K562 (cell line): ENCODE measurements around the gene SFN. TPM values are rescaled to one million over a fixed set of nuclear protein-coding genes. Genes with fewer than 3 reads are reported as not detected.

ENCODE experiments used
- ATAC-seq: fragments of 200-7000 bp; cut with Tn5 transposase; 3 replicates; pipeline ENCODE4 v1.9.1; 2020; ENCODE audit warnings: moderate library complexity
- BruUV-seq: library from RNA; stranded (reverse); fragments of 400-500 nt; replicated peaks from 2 replicates; lab custom pipeline; 2021; lab: Mats Ljungman, UMichigan
- CTCF ChIA-PET: fragments of 300-600 bp; formaldehyde crosslinking; extraction: SDS; loops from one replicate; lab custom pipeline; 2021; ENCODE audit warnings: low intra/inter-chr PET ratio; lab: Yijun Ruan, JAX
- POLR2A ChIA-PET: fragments of 300-600, 350-650 bp; sonication (Branson Sonifier 250); formaldehyde crosslinking; extraction: SDS; loops from one replicate; lab custom pipeline; 2021; ENCODE audit warnings: antibody characterized with exemption, inconsistent platforms; lab: Yijun Ruan, JAX
- DNase-seq, 4 experiments: peaks; one replicate each; pipeline versions ENCODE4 v3.0.0 to v3.0.0-alpha.2; 2011 to 2018; ENCODE audit warnings: low spot score in 3 of 4, mixed read lengths in 3 of 4; ENCODE audit errors: extremely low read depth in 1 of 4
- FAIRE-seq: peaks from 2 replicates; lab custom pipeline; 2011; peaks lifted over from hg19 to GRCh38; lab: Jason Lieb, UNC
- H2AFZ ChIP-seq: 2 replicates; pipeline ENCODE4 v1.6.0; 2011; ENCODE audit warnings: low read depth, low read length, control low read depth, inconsistent platforms
- H3K27ac ChIP-seq: fragments of 200-600 bp; 3 replicates; pipeline ENCODE4 v1.8.0; 2011; ENCODE audit warnings: low read depth, mild to moderate bottlenecking, control low read depth, inconsistent platforms, low read length, moderate library complexity, mixed read lengths; ENCODE audit errors: extremely low read depth
- H3K27me3 ChIP-seq, 2 experiments: fragments of 300-600 bp in 1 of 2; 2 replicates in 1 of 2; 3 replicates in 1 of 2; pipeline versions ENCODE4 v1.6.0 to v1.8.0; 2011; ENCODE audit warnings: inconsistent platforms in 2 of 2, low read length in 2 of 2, mild to moderate bottlenecking in 1 of 2, mixed read lengths in 1 of 2, moderate library complexity in 1 of 2; ENCODE audit not compliant: control insufficient read depth in 2 of 2, insufficient read depth in 2 of 2
- H3K36me3 ChIP-seq: fragments of 300-600 bp; 3 replicates; pipeline ENCODE4 v1.8.0; 2011; ENCODE audit warnings: mild to moderate bottlenecking, low read length, inconsistent platforms; ENCODE audit not compliant: control insufficient read depth, insufficient read depth
- H3K4me1 ChIP-seq, 2 experiments: fragments of 200-600 bp in 1 of 2; replicated peaks in 1 of 2; 2 replicates in 1 of 2; 3 replicates in 1 of 2; pipeline versions ENCODE4 v1.5.1 to v1.8.0; 2011; ENCODE audit warnings: inconsistent platforms in 2 of 2, low read length in 2 of 2, mild to moderate bottlenecking in 1 of 2, mixed read lengths in 1 of 2, moderate library complexity in 1 of 2; ENCODE audit not compliant: control insufficient read depth in 2 of 2, insufficient read depth in 2 of 2
- H3K4me2 ChIP-seq: 2 replicates; pipeline ENCODE4 v1.6.1; 2011; ENCODE audit warnings: low read length, control low read depth, inconsistent platforms, mixed read lengths; ENCODE audit not compliant: insufficient read depth
- H3K4me3 ChIP-seq: fragments of 200-600 bp; sonication (generic), shearing (Covaris generic); 2 replicates; pipeline ENCODE4 v1.5.1; 2016; ENCODE audit warnings: control low read depth, inconsistent platforms
- H3K79me2 ChIP-seq: fragments of 200-600 bp; 3 replicates; pipeline ENCODE4 v1.8.0; 2011; ENCODE audit warnings: low read length, inconsistent platforms; ENCODE audit not compliant: control insufficient read depth, insufficient read depth
- H3K9ac ChIP-seq, 2 experiments: 2 replicates each; pipeline versions ENCODE4 v1.6.0 to v1.6.1; 2011; ENCODE audit warnings: low read depth in 2 of 2, low read length in 2 of 2, control low read depth in 1 of 2, inconsistent platforms in 1 of 2, mild to moderate bottlenecking in 1 of 2, mixed read lengths in 1 of 2; ENCODE audit not compliant: insufficient read depth in 1 of 2
- H3K9me1 ChIP-seq: one replicate; pipeline ENCODE4 v1.6.0; 2011; ENCODE audit warnings: inconsistent platforms, mild to moderate bottlenecking, low read length, moderate library complexity; ENCODE audit not compliant: control insufficient read depth, insufficient read depth
- H3K9me3 ChIP-seq: replicated peaks from 2 replicates; pipeline ENCODE4 v1.5.1; 2011; ENCODE audit warnings: low read depth, low read length, inconsistent platforms; ENCODE audit not compliant: control insufficient read depth, insufficient read depth
- H4K20me1 ChIP-seq: replicated peaks from 2 replicates; pipeline ENCODE4 v1.6.1; 2011; ENCODE audit warnings: low read length, inconsistent platforms, mixed read lengths; ENCODE audit not compliant: control insufficient read depth, insufficient read depth
- BACH1 ChIP-seq: fragments of 200-800 bp; sonication (Bioruptor generic); IDR thresholded peaks from 2 replicates; pipeline ENCODE4 v1.6.1; 2016; ENCODE audit warnings: missing genetic modification characterization, missing compliant biosample characterization
- CHCHD3 ChIP-seq: fragments of 250-450 bp; sonication (Bioruptor Pico); IDR thresholded peaks from 2 replicates; pipeline ENCODE4 v2.1.2; 2022; ENCODE audit warnings: mild to moderate bottlenecking
- FOXA3 ChIP-seq, 2 experiments: fragments of 450-650 bp in 1 of 2; sonication (generic) in 1 of 2; formaldehyde crosslinking; IDR thresholded peaks in 1 of 2; conservative IDR thresholded peaks in 1 of 2; 2 replicates each; pipeline versions ENCODE4 v1.4.0 to v1.8.0; 2020 to 2022; ENCODE audit warnings: mild to moderate bottlenecking in 2 of 2, missing genetic modification reagents in 1 of 2
- HNRNPL ChIP-seq: fragments of 200-400 bp; formaldehyde crosslinking; IDR thresholded peaks from 2 replicates; pipeline ENCODE4 v1.6.1; 2017; ENCODE audit warnings: low read depth, mild to moderate bottlenecking, low read length
- KLF6 ChIP-seq: fragments of 250-450 bp; sonication (Bioruptor Pico); IDR thresholded peaks from 2 replicates; pipeline ENCODE4 v1.4.0; 2020; ENCODE audit warnings: mild to moderate bottlenecking, moderate library complexity, borderline replicate concordance
- NCOR1 ChIP-seq: fragments of 450-650 bp; IDR thresholded peaks from 2 replicates; pipeline ENCODE4 v1.6.1; 2016; ENCODE audit warnings: mild to moderate bottlenecking, moderate library complexity
- NR2C1 ChIP-seq, 2 experiments: fragments of 450-650 bp; IDR thresholded peaks; 2 replicates each; pipeline ENCODE4 v1.6.1; 2017; ENCODE audit warnings: mild to moderate bottlenecking in 2 of 2, antibody characterized with exemption in 1 of 2, inconsistent platforms in 1 of 2, missing compliant biosample characterization in 1 of 2, missing genetic modification characterization in 1 of 2
- PYGO2 ChIP-seq: fragments of 450-650 bp; IDR thresholded peaks from 2 replicates; pipeline ENCODE4 v1.6.1; 2016; ENCODE audit warnings: mild to moderate bottlenecking, missing genetic modification characterization, moderate library complexity, missing compliant biosample characterization
- YY1 ChIP-seq, 3 experiments: IDR thresholded peaks; 2 replicates each; pipeline ENCODE4 v1.6.1; 2011; ENCODE audit warnings: low read length in 2 of 3, mild to moderate bottlenecking in 2 of 3, moderate library complexity in 2 of 3, borderline replicate concordance in 1 of 3, control low read depth in 1 of 3, low read depth in 1 of 3; ENCODE audit not compliant: insufficient read depth in 3 of 3, insufficient replicate concordance in 2 of 3, control insufficient read depth in 1 of 3, insufficient read length in 1 of 3; ENCODE audit errors: extremely low read depth in 1 of 3
- ZNF121 ChIP-seq: sonication (generic); formaldehyde crosslinking; conservative IDR thresholded peaks from 2 replicates; pipeline ENCODE4 v1.8.0; 2022; ENCODE audit warnings: missing genetic modification reagents
- WGBS: fragments of 100-300 bp; shearing (Covaris generic); methylation state at CpG from one replicate; pipeline ENCODE4 v1.1.6; 2016; ENCODE audit warnings: low coverage, mixed read lengths; ENCODE audit not compliant: insufficient coverage; ENCODE audit errors: missing lambda C conversion rate; 5-methylcytosine and 5-hydroxymethylcytosine counted together
- in situ Hi-C: fragments of 300-500 bp; cut with MboI; formaldehyde crosslinking; loops from 4 replicates; pipeline ENCODE4 v1.15.0; 2018; ENCODE audit warnings: inconsistent platforms, mixed read lengths
- intact Hi-C: fragments of 100-400 bp; cut with micrococcal nuclease; formaldehyde crosslinking; loops from 2 replicates; pipeline ENCODE4 v1.14.2; 2022
- polyA plus RNA-seq, 8 experiments: library from polyadenylated mRNA; depleted of rRNA in 4 of 8; stranded (reverse) in 5 of 8; unstranded in 3 of 8; fragments of >200 nt; fragmentation: Nextera tagmentation in 2 of 8; fragmentation: Illumina TruSeq in 1 of 8; extraction: Ambion mirVana in 2 of 8; extraction: Trizol in 1 of 8; gene quantifications; 2 replicates each; pipeline versions ENCODE4 v1.2.1 to v1.2.3, GENCODE V29; 2011 to 2014; ENCODE audit warnings: inconsistent platforms in 1 of 8, missing spikeins in 1 of 8
- total RNA-seq, 7 experiments: library from RNA; depleted of rRNA in 6 of 7; stranded (reverse); fragments of >200 nt in 6 of 7; fragmentation: Illumina TruSeq in 2 of 7; extraction: Trizol in 2 of 7; gene quantifications; 2 replicates each; pipeline versions ENCODE4 v1.2.1 to v1.2.3, GENCODE V29; 2011 to 2021; ENCODE audit warnings: low replicate concordance in 1 of 7
- TF ChIP-seq, protein P1 (sequence below): fragments of 200-400 bp; formaldehyde crosslinking; IDR thresholded peaks from 2 replicates; pipeline ENCODE4 v1.6.1; 2017; ENCODE audit warnings: mild to moderate bottlenecking, low read depth, low read length, moderate library complexity
- TF ChIP-seq, protein P2 (sequence below): fragments of 450-650 bp; IDR thresholded peaks from 2 replicates; pipeline ENCODE4 v1.7.1; 2018; ENCODE audit warnings: mild to moderate bottlenecking, low read depth; ENCODE audit not compliant: partially characterized antibody

Gene SFN
- total and polyA plus RNA-seq, 9 of the 15 experiments (the other 6 are each of a cell fraction or from before 2014, with no cell fraction given) = 0.10 to 3.8 (median 2.0) TPM

DNA sequence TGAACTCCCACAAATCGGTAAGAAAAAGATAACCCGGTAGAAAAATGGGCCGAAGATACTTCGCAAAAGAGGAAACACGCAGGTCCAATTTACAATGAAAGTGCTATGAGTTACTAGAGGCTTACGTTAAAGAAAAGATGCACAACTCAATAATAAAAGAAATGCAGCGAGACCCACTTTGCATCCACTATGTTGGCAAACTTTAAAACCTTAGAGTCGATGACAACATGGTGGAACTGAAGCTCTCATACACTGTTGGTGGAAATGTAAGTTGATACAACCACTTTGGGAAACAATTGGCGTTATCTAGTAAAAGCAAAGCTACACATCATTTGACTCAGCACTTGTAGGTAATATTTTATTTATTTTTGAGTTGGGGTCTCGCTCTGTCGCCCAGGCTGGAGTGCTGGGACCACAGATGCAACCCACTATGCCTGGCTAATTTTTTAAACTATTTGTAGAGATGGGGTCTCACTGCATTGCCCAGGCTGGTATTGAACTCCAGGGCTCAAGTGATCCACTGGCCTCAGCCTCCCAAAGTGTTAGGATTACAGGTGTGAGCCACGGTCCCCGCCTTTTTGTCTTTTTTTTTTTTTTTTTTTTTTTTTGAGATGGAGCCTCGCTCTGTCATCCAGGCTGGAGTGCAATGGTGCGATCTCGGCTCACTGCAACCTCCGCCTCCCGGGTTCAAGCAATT, 38.0 kb downstream of the SFN start:
- peak overlapping the region; percentile 91 for H3K4me2 ChIP-seq
- TSS peak; percentile 95 for BruUV-seq
- CTCF ChIA-PET = interaction anchor here (0.6 kb wide), 1 partner anchor 11 kb away, joined by 4 read pairs; the partner anchor contains the start of gene GPN2
- ATAC-seq = peak; percentile 8; the same call in 2 of the 3 replicates
- no peak for DNase-seq
- H2AFZ ChIP-seq = peak overlapping the region; percentile 94
- in situ Hi-C loops (no loop called here), intact Hi-C loops (loop anchor here (1.0 kb wide), 1 partner anchor 11 kb away; the partner anchor contains the start of gene GPN2)
- H3K9me3 ChIP-seq = no peaks in the 10 kb centered on the region
- FAIRE-seq = no peak
- peak overlapping the region; percentile 81 for H3K27ac ChIP-seq
- peaks cover 9 to 18% of the 10 kb centered on the region in 2 experiments; a peak in 4 of 5 replicates for H3K4me1 ChIP-seq
- H3K27me3 ChIP-seq = no peaks in the 10 kb centered on the region; a peak in 1 of 5 replicates
- peak overlapping the region; percentile 91 for H3K4me3 ChIP-seq
- H3K9me1 ChIP-seq = no peaks in the 10 kb centered on the region
- H3K9ac ChIP-seq = peak overlapping the region; percentile 88 to 97
- POLR2A ChIA-PET = interaction anchor here (0.6 to 5.8 kb wide), 15 partner anchors 8 to 401 kb away, joined by 3 to 110 read pairs (median 4); partner anchors contain the start of genes GPN2, NR0B2 and RPS6KA1
- 22% methylated on average over 13 of the region's 18 CpGs for WGBS
- no peaks in the 10 kb centered on the region for H4K20me1 ChIP-seq
- peaks cover 35% of the 10 kb centered on the region for H3K79me2 ChIP-seq
- peaks cover 22% of the 10 kb centered on the region for H3K36me3 ChIP-seq
- TF ChIP-seq HNRNPL (no peak), CHCHD3 (CRISPR knock-in tag) (no peak), YY1 (IDR thresholded peaks at IDR 0.05; ENCODE audit: borderline replicate concordance in 1 of 3, control insufficient read depth in 1 of 3, extremely low read depth in 1 of 3, insufficient read depth in 3 of 3, insufficient read length in 1 of 3, insufficient replicate concordance in 2 of 3, low read depth in 1 of 3, low read length in 2 of 3) (peak in 1 of 3 experiments; percentile 43), NR2C1 (IDR thresholded peaks at IDR 0.05) (no peak), NR2C1 (tag; IDR thresholded peaks at IDR 0.05) (0 out of 2 replicates have a peak, but pooled peaks have one; percentile 3), PYGO2 (tag) (peak; percentile 36; the same call in 1 of the 2 replicates), ZNF121 (peak; percentile 90), BACH1 (tag) (peak; percentile 61; the same call in 1 of the 2 replicates), FOXA3 (CRISPR knock-in tag; conservative IDR thresholded peaks at IDR 0.05 in 1 of 2, IDR thresholded peaks at IDR 0.05 in 1 of 2) (no peak), NCOR1 (no peak), KLF6 (CRISPR knock-in tag) (peak; percentile 23; the same call in 1 of the 2 replicates)
- TF ChIP-seq, protein P1, sequence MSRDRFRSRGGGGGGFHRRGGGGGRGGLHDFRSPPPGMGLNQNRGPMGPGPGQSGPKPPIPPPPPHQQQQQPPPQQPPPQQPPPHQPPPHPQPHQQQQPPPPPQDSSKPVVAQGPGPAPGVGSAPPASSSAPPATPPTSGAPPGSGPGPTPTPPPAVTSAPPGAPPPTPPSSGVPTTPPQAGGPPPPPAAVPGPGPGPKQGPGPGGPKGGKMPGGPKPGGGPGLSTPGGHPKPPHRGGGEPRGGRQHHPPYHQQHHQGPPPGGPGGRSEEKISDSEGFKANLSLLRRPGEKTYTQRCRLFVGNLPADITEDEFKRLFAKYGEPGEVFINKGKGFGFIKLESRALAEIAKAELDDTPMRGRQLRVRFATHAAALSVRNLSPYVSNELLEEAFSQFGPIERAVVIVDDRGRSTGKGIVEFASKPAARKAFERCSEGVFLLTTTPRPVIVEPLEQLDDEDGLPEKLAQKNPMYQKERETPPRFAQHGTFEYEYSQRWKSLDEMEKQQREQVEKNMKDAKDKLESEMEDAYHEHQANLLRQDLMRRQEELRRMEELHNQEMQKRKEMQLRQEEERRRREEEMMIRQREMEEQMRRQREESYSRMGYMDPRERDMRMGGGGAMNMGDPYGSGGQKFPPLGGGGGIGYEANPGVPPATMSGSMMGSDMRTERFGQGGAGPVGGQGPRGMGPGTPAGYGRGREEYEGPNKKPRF = no peak
- TF ChIP-seq, protein P2, sequence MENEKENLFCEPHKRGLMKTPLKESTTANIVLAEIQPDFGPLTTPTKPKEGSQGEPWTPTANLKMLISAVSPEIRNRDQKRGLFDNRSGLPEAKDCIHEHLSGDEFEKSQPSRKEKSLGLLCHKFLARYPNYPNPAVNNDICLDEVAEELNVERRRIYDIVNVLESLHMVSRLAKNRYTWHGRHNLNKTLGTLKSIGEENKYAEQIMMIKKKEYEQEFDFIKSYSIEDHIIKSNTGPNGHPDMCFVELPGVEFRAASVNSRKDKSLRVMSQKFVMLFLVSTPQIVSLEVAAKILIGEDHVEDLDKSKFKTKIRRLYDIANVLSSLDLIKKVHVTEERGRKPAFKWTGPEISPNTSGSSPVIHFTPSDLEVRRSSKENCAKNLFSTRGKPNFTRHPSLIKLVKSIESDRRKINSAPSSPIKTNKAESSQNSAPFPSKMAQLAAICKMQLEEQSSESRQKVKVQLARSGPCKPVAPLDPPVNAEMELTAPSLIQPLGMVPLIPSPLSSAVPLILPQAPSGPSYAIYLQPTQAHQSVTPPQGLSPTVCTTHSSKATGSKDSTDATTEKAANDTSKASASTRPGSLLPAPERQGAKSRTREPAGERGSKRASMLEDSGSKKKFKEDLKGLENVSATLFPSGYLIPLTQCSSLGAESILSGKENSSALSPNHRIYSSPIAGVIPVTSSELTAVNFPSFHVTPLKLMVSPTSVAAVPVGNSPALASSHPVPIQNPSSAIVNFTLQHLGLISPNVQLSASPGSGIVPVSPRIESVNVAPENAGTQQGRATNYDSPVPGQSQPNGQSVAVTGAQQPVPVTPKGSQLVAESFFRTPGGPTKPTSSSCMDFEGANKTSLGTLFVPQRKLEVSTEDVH = no peak
